ENCODE measurements around the gene IDE.
"Not testable (repeated sequence)": the region's sequence is repeated elsewhere in the genome, so short reads cannot be mapped to it uniquely, and the experiment has no call there.

Gene IDE

DNA sequence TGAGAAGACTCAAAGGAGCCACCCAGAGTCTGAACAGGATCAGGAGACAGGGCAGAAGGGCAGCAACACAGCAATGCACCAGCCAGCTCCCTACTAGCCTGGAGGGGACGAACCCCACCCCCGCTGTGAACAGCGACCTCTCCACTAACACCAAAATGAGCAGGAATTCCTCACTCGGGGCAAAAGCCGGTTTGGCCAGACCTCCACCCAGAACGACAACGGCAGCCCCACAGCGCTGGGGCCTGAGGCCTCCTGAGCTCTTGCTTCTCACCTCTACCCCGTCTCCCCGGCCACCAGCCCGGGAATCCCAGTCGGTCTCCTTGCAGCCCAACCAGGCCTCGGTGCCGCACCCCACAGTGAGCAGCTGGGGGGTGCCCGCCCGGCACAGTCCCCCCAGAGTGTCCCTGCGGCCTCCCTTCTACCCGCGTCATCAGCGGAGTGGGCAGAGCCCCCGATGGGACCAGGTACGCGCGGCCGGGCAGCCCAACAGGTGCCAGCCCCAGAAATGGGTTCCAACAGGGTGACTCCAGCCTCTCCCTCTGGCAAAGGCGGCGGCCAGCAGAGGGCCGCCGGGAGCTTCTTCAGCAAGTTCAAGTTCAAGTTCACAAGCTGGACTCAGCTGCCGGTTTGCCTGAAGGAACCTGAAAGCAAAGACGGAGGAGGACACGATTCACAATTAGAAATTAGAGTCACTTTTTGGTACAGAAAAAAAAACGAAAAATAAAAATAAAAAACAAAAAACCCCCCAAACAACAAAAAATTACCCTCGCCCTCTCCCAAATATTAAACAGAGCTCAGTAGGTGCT lies 153.9 kb downstream of the IDE start:
- DNase-seq (ENCODE audit: low read depth): no peak

DNA sequence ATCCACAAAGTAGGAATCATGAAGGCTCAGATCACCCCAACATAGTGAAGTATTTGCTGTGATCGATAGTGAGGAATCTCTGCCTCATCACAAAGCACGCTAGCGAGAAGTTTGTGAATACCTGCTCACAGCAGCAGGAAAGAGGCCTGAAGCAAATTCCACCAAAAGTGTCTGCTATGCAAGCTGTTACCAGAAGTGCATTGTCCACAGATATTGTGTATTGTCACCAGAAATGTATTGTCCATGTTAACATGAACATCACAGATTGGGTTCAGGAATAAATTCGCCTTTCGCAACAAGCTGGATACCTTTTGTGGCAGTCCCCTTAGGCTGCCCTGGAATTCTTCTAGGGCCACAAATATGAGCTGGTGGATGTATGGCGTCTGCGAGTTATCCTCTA lies 155.0 kb downstream of the IDE start:
- DNase-seq (ENCODE audit: low read depth): no peak

DNA sequence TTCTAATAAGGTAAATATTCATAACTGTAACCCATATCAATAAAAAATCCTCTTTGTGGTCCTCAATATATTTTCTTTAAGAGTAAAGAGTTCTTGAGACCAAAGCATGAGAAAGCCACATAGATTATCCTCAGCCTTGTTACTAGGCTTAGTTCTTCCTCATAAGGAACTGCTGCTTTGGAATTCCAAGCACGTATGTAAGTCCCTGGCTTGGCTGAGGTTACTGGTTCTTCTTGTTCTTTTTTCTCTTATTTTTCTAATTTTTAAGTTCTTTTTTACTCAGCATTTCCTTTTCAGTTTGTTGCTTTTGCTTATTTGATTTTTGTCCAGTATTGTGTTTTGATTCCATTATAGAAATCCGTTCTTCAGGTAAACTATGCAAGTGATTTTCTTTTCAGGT lies 155.7 kb downstream of the IDE start:
- DNase-seq (ENCODE audit: low read depth): no peak

DNA sequence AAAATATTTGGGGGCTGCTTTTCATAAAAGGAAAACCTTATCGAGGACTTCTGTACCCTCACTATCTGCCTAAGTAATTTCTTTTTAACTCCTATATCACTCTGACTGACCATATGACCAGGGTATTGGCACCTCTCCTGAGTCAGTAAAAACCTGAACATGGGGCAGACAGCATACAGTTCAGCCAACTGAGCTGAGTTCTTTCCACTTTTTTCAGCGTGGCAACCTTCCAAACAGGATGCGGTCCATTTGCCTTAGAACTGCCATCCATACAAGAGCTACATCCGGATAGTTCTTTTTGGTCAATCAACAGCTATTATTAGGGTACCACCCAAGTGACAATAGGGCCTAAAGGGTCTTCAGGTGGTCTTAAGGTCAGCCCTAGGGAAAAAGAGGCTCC lies 160.4 kb downstream of the IDE start:
- DNase-seq (ENCODE audit: low read depth): no peak

DNA sequence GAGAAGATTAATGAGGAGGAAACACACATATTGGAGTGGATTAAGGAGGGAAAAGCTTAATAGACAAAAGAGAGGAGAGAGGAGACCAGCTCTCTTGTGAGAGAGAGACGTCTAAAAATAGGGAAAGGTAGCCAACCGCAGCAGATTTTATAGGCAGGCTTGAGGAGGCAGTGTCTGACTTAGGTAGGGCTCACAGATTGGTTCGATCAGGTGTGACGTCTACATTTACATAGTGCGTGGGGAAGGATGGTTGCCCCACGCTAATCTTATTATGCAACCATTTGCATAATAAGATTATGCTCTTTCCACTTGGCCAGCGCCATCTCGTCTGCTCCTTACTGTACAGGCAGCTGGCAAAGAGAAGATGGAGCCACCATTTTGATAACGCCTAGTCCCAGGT lies 160.9 kb downstream of the IDE start:
- no peak for DNase-seq (ENCODE audit: low read depth)

DNA sequence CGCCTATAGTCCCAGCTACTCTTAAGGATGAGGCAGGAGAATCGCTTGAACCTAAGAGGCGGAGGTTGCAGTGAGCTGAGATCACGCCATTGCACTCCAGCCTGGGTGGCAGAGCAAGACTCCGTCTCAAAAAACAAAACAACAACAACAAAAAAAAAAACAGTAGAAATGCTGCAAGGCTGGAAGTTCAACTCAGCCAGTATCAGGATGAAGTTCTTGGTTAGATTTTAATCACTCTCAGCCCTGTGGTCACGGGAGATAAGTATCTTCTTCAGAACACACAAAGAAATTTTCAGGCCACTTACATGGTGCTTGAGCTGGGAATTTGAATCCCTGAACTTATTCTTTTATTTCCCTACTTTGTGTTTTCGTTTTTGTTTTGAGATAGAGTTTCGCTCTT lies 162.5 kb downstream of the IDE start:
- DNase-seq (ENCODE audit: low read depth): no peak

DNA sequence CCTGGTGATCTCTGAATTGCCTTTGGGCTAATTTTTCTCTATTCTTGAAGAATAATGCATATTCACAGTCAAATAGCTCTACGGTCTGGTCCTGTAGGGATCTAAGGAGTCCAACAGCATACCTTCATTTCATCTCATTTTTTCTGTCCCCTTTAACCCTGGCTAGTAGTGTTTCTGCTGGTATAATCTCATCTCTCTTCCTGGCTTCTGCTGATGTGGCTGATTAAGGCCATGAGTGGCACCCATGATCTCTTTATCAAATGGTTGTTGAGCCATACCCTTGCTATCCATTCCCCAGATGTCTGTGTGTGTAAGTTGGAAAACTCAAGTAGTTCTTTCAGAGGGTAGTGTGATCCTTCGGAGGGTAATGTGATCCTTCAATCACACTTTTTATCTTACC lies 163.4 kb downstream of the IDE start:
- no peak for DNase-seq (ENCODE audit: low read depth)

DNA sequence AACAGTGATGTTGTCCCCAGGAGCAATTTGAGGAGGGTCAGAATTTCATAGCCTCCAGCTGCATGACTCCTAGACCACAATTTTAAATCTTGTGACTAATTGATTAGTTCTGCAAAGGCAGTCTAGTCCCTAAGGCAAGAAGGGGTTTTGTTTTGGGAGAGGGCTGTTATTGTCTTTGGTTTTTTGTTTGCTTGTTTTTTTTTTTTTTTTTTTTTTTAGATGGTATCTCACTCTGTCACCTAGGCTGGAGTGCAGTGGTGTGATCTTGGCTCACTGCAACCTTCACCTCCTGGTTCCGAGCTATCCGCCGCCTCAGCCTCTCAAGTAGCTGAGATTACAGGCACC lies 165.9 kb downstream of the IDE start:
- no peak for DNase-seq (ENCODE audit: low read depth)

DNA sequence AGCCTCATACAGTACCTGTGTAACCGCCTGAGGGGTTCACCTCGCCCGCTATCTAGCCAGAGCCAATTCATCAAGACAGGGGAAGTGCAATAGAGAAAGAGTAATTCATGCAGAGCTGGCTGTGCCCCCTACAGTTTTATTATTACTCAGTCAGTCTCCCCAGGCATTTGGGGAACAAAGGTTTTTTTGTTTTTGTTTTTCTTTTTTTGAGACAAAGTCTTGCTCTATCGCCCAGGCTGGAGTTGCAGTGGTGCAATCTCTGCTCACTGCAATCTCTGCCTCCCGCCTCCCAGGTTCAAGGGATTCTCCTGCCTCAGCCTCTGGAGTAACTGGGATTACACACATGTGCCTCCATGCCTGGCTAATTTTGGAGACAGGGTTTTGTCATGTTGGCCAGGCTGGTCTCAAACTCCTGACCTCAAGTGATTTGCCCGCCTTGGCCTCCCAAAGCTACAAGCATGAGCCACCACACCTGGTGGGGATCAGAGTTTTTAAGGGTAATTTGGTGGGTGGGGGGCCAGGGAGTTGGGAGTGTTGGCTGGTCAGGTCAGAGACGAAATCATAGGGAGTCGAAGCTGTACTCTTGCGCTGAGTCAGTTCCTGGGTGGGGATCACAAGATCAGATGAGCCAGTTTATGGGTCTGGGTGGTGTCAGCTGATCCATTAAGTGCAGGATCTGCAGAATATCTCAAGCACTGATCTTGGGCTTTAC lies 166.4 kb downstream of the IDE start:
- no peak for DNase-seq (ENCODE audit: low read depth)

DNA sequence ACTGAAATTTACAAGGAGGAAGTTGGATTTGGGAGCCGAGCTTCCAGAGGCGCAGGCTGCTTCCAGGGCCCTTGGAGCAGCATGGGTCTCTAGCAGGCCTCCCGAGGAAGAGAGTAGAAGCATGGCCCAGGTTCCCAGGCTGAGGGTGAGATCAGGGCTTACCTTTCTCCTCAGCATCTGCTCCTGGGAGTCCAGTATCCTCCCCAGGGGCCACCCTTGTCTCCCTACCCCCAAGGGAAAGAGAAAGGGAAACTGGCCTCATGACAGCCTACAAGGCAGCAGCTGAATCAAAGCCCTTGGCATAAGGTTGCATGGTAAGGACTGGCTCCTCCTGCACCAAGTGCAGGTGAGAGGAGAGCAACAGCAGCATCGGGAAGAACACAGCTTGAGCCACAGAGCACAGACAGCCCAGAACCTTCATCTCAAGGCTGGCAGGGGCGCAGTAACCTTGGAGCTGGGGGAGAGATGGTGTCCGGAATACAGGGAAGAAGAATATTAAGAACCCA lies 168.4 kb downstream of the IDE start:
- no peak for DNase-seq (ENCODE audit: low read depth)

DNA sequence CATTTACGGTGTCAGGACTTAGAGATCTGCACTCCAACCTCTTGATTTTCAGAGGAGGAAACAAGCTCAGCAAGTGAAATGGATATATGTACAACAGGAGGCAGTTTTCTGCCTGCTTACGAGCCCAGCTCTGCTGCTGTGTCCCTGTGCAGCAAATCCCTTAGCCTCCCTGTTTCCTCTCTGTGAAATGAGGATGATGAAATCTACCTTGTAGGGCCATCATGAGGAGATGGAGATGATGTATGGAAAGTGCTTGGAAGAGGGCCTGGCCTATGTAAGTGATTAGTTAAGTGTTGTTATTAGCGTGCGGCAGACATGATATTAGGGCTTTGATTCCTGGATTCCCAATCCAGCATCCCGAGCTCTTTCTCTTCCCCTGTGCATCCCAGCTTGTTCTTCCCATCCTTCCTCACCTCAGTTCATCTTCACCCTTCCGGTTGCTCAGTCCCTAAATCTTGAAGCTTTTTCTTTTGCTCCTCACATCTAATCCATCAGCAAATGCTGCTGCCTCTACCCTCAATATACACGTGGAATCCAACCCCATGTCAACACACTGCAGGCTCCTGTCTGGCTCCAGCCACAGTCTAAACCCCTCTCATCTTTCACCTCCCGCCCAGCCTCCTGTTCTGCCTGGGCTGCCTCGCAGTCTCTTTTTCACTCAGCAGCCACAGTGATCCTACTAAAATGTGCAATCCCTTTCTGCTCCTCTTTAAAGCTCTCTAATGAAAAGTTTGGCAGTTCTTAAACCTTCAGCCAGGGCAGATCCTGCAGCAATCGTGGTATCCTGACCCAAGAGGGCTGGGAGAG lies 169.1 kb downstream of the IDE start:
- no peak for DNase-seq (ENCODE audit: low read depth)

DNA sequence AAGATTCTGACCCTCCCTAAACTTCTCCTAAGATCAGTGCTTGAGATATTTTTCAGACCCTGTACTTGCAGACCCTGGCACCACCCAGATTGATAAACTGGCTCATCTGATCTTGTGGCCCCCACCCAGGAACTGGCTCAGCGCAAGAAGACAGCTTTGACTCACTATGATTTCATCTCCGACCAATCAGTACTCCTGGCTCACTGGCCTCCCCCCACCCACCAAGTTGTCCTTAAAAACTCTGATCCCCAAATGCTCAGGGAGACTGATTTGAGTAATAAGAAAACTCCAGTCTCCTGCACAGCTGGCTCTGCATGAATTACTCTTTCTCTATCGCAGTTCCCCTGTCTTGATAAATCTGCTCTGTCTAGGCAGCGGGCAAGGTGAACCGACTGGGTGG lies 171.7 kb downstream of the IDE start:
- DNase-seq (ENCODE audit: low read depth): not testable (repeated sequence)
